ENCODE measurements around the gene EIF3B. TPM values are rescaled to one million over a fixed set of nuclear protein-coding genes. Genes with fewer than 3 reads are reported as not detected.
"Not testable (repeated sequence)": the region's sequence is repeated elsewhere in the genome, so short reads cannot be mapped to it uniquely, and the experiment has no call there.

EIF3B gene
- total RNA-seq, 1 donor from 2014 or later, result 107 TPM

DNA sequence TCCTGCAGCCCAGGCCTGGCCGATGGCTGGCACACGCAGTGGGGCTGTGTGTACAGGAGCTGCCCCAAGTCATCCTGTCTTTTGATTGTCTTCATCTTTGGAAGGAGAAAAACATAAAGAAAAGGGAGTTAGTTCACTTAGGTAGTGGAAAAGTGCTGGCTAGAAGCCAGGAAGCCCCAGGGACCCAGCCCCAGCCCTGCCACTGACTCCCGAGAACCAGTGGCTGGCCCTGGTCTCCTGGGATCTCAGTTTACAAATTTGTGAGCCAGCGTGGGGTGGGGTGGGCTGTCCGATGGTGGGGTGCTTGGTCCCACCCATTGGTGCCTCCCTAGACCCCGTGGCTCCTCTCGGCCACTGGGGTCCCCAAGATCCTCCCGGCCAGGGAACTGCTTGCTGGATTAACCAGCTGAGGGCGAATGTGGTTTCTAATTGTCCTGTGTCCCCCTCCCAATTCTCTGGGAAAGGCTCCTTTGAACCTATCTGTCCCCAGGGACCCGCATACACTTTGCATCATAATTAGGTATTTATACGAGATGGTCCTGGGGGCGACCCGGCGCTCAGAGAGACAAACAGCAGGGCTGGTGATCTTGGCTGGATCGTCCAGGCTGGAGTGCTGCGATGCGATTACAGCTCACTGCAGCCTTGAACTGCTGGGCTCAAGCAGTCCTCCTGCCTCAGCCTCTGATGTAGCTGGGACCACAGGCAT, 32.5 kb downstream of the EIF3B start:
- TF ChIP-seq, protein P1, sequence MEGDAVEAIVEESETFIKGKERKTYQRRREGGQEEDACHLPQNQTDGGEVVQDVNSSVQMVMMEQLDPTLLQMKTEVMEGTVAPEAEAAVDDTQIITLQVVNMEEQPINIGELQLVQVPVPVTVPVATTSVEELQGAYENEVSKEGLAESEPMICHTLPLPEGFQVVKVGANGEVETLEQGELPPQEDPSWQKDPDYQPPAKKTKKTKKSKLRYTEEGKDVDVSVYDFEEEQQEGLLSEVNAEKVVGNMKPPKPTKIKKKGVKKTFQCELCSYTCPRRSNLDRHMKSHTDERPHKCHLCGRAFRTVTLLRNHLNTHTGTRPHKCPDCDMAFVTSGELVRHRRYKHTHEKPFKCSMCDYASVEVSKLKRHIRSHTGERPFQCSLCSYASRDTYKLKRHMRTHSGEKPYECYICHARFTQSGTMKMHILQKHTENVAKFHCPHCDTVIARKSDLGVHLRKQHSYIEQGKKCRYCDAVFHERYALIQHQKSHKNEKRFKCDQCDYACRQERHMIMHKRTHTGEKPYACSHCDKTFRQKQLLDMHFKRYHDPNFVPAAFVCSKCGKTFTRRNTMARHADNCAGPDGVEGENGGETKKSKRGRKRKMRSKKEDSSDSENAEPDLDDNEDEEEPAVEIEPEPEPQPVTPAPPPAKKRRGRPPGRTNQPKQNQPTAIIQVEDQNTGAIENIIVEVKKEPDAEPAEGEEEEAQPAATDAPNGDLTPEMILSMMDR (IDR thresholded peaks at IDR 0.05), result no peak
- no peaks in the 10 kb centered on the region for H3K27me3 ChIP-seq
- intact Hi-C loops (cut with DNase I), result no loop called here
- peaks cover 1% of the 10 kb centered on the region for H3K36me3 ChIP-seq
- H3K9me3 ChIP-seq, result no peaks in the 10 kb centered on the region
- no peak overlapping the region for H3K4me3 ChIP-seq
- H3K27ac ChIP-seq, result no peak overlapping the region
- no peaks in the 10 kb centered on the region for H3K4me1 ChIP-seq
- DNase-seq (no peak), ATAC-seq (no peak)

- ATAC-seq (peak; percentile 48), DNase-seq (no peak)
- intact Hi-C loops (cut with DNase I), result no loop called here
- Histone ChIP-seq H3K27ac (no peak overlapping the region), H3K9me3 (no peaks in the 10 kb centered on the region), H3K4me1 (no peaks in the 10 kb centered on the region), H3K36me3 (no peaks in the 10 kb centered on the region), H3K27me3 (no peaks in the 10 kb centered on the region), H3K4me3 (no peak overlapping the region)
- TF ChIP-seq, protein P1 (IDR thresholded peaks at IDR 0.05), result no peak
Measured at GRCh38 chr7:2387897-2388636, 33.4 kb downstream of the EIF3B start.

GRCh38 chr7:2388637-2388954, 34.0 kb downstream of the EIF3B start:
- Histone ChIP-seq H3K4me3 (no peak overlapping the region), H3K9me3 (no peaks in the 10 kb centered on the region), H3K27me3 (no peaks in the 10 kb centered on the region), H3K27ac (no peak overlapping the region), H3K4me1 (no peaks in the 10 kb centered on the region), H3K36me3 (no peaks in the 10 kb centered on the region)
- ATAC-seq, result no peak
- intact Hi-C loops (cut with DNase I), result no loop called here
- TF ChIP-seq, protein P1 (IDR thresholded peaks at IDR 0.05), result no peak
- no peak for DNase-seq

GRCh38 chr7:2390020-2390816, 35.6 kb downstream of the EIF3B start:
- H3K36me3 ChIP-seq; H3K27me3 ChIP-seq; H3K27ac ChIP-seq; H3K4me3 ChIP-seq; H3K9me3 ChIP-seq; intact Hi-C loops (cut with DNase I); H3K4me1 ChIP-seq: not testable (repeated sequence)
- ATAC-seq (peak; percentile 91), DNase-seq (peak; percentile 84)

- ATAC-seq (no peak), DNase-seq (no peak)
- Histone ChIP-seq H3K9me3 (no peaks in the 10 kb centered on the region), H3K4me1 (no peaks in the 10 kb centered on the region), H3K36me3 (no peaks in the 10 kb centered on the region), H3K27me3 (no peaks in the 10 kb centered on the region), H3K27ac (no peak overlapping the region), H3K4me3 (no peak overlapping the region)
- TF ChIP-seq, protein P1 (IDR thresholded peaks at IDR 0.05), result no peak
- intact Hi-C loops (cut with DNase I), result no loop called here
Measured at GRCh38 chr7:2393706-2394105, 39.1 kb downstream of the EIF3B start.

GRCh38 chr7:2394566-2395082, 40.0 kb downstream of the EIF3B start:
- intact Hi-C loops (cut with DNase I), result no loop called here

More at GRCh38 chr7:2394566-2395082, 40.0 kb downstream of the EIF3B start:
- no peak for ATAC-seq
- Histone ChIP-seq H3K27me3 (no peaks in the 10 kb centered on the region), H3K9me3 (no peaks in the 10 kb centered on the region), H3K4me3 (no peak overlapping the region), H3K4me1 (peaks cover 4% of the 10 kb centered on the region), H3K27ac (no peak overlapping the region), H3K36me3 (no peaks in the 10 kb centered on the region)
- no peak for DNase-seq
- TF ChIP-seq, protein P1 (IDR thresholded peaks at IDR 0.05), result no peak
